Mesenteric fat pad (tissue), 1 donor: ENCODE data around the gene CPNE8. TPM values are rescaled to one million over a fixed set of nuclear protein-coding genes. Genes with fewer than 3 reads are reported as not detected.
"Not testable (repeated sequence)": the region's sequence is repeated elsewhere in the genome, so short reads cannot be mapped to it uniquely, and the experiment has no call there.

Experiments
- DNase-seq: peaks from one replicate; pipeline ENCODE4 v3.0.0-alpha.2; 2020; ENCODE audit warnings: low spot score
- total RNA-seq: library from RNA; stranded (reverse); fragmentation: NEBNext Ultra II Directional; extraction: Animal tissue kit (Norgen Biotek cat#: 25700); gene quantifications from one replicate; pipeline ENCODE4 v1.2.1, GENCODE V29; 2021
- donor health status: DM: yes; HTN: yes; CAD: no.

The CPNE8 gene
- total RNA-seq, 1 donor from 2014 or later, result 34.0 TPM

- DNase-seq, result no peak
Measured at GRCh38 chr12:38744041-38744440, 161.3 kb downstream of the CPNE8 start.

GRCh38 chr12:38742496-38742895, 162.9 kb downstream of the CPNE8 start:
- not testable (repeated sequence) for DNase-seq

- no peak for DNase-seq
Measured at GRCh38 chr12:38736821-38737220, 168.6 kb downstream of the CPNE8 start.

- DNase-seq, result no peak
Measured at GRCh38 chr12:38732761-38733160, 172.6 kb downstream of the CPNE8 start.

GRCh38 chr12:38728894-38729293, 176.5 kb downstream of the CPNE8 start:
- DNase-seq, result no peak

- DNase-seq, result no peak
Measured at GRCh38 chr12:38721611-38722252, 183.7 kb downstream of the CPNE8 start.

GRCh38 chr12:38720661-38721060, 184.7 kb downstream of the CPNE8 start:
- no peak for DNase-seq

- no peak for DNase-seq
Measured at GRCh38 chr12:38713294-38713693, 192.1 kb downstream of the CPNE8 start.

GRCh38 chr12:38711054-38711453, 194.3 kb downstream of the CPNE8 start:
- DNase-seq, result no peak

- DNase-seq, result no peak
Measured at GRCh38 chr12:38708466-38708865, 196.9 kb downstream of the CPNE8 start.

GRCh38 chr12:38707648-38708047, 197.7 kb downstream of the CPNE8 start:
- no peak for DNase-seq

- no peak for DNase-seq
Measured at GRCh38 chr12:38697289-38697688, 208.1 kb downstream of the CPNE8 start.

GRCh38 chr12:38695057-38695456, 210.3 kb downstream of the CPNE8 start:
- DNase-seq, result no peak

GRCh38 chr12:38691164-38691563, 214.2 kb downstream of the CPNE8 start:
- no peak for DNase-seq

GRCh38 chr12:38690646-38691045, 214.7 kb downstream of the CPNE8 start:
- DNase-seq, result no peak

GRCh38 chr12:38689704-38690103, 215.7 kb downstream of the CPNE8 start:
- DNase-seq, result no peak

- no peak for DNase-seq
Measured at GRCh38 chr12:38689195-38689594, 216.2 kb downstream of the CPNE8 start.

- DNase-seq, result no peak
Measured at GRCh38 chr12:38682521-38682920, 222.9 kb downstream of the CPNE8 start.

- DNase-seq, result no peak
Measured at GRCh38 chr12:38669530-38669929, 235.9 kb downstream of the CPNE8 start.

GRCh38 chr12:38669081-38669480, 236.3 kb downstream of the CPNE8 start:
- no peak for DNase-seq

GRCh38 chr12:38666425-38666824, 239.0 kb downstream of the CPNE8 start:
- DNase-seq, result no peak

GRCh38 chr12:38664661-38665269, 240.6 kb downstream of the CPNE8 start:
- DNase-seq, result no peak

GRCh38 chr12:38662829-38663228, 242.6 kb downstream of the CPNE8 start:
- no peak for DNase-seq
